ENCODE measurements around the gene PASK.
"Not testable (repeated sequence)": the region's sequence is repeated elsewhere in the genome, so short reads cannot be mapped to it uniquely, and the experiment has no call there.

The PASK gene

DNA sequence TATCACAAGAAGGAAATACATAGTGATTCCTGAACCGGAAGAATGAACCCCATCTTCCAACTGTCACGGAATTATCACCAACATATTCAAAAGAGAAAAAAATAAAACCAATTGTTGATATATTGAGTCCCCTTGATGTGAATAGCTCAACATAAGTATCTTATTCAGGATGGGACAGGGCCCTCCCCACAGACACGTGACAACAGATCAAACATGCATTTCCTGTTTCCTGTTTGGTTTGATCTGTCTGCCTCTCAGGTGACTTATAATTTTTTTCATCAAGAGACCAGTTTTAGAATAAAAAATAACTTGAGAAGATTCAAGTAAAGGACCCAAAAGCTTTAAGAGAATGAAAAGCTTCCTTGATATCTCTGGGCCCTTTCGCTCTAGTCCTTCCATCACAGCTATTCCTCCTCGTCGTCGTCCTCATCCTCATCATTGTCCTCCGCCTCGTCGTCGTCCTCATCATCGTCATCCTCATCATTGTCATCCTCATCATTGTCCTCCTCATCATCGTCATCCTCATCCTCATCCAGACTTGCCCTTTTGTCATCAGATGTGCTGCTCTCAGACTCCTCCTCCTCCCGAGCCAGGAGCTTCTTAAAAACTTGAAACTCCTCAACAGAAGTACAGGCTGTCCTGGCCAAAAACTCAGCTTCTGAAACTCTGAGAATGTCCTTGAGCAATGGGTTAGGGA is 53.5 kb downstream of the PASK start:
- H3K9me3 ChIP-seq (ENCODE audit: low read depth, low read length), result no peaks in the 10 kb centered on the region
- no peak for DNase-seq (ENCODE audit: low read depth, low spot score)
- H3K27ac ChIP-seq, result no peak overlapping the region
- H3K4me3 ChIP-seq, result no peak overlapping the region
- H3K9ac ChIP-seq (ENCODE audit: insufficient read length), result no peak overlapping the region
- TF ChIP-seq FOXP2 (optimal IDR thresholded peaks at IDR 0.05; ENCODE audit: control extremely low read depth, extremely low read length, insufficient read depth), result no peak
- no peak for TF ChIP-seq EZH2 (IDR thresholded peaks at IDR 0.05)
- TF ChIP-seq POLR2AphosphoS5 (IDR thresholded peaks at IDR 0.05; ENCODE audit: borderline replicate concordance, low read depth, low read length), result no peak
- peaks cover 52% of the 10 kb centered on the region for H3K36me3 ChIP-seq (ENCODE audit: insufficient read depth, low read length)

DNA sequence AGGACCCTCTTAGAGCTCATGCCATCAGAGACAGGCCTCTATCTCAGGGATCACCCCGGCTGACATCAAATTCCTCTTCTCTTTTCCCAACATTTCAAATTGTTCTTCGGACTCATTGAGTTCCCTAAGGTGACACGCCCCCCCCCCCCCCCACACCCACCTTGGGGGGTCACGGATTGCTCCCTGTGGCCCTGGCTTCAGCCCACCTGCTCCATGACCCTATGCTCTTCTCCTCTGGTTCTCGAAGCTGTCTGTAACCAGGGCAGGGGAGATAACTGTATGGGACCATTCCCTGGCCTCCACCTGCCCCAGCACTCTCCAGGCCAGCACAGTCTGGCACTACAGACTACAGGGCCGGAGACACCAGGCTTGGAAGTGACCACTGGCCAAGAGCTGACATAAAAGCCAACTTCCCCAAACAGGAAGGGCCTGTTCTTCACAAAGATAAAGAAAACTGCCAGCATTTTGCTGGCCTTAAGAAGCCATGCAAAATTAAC is 54.3 kb downstream of the PASK start:
- Histone ChIP-seq H3K4me3 (no peak overlapping the region), H3K27ac (no peak overlapping the region), H3K9me3 (ENCODE audit: low read depth, low read length) (no peaks in the 10 kb centered on the region), H3K9ac (ENCODE audit: insufficient read length) (no peak overlapping the region), H3K36me3 (ENCODE audit: insufficient read depth, low read length) (peaks cover 52% of the 10 kb centered on the region)
- TF ChIP-seq POLR2AphosphoS5 (IDR thresholded peaks at IDR 0.05; ENCODE audit: borderline replicate concordance, low read depth, low read length), result no peak
- no peak for TF ChIP-seq EZH2 (IDR thresholded peaks at IDR 0.05)
- no peak for TF ChIP-seq FOXP2 (optimal IDR thresholded peaks at IDR 0.05; ENCODE audit: control extremely low read depth, extremely low read length, insufficient read depth)
- DNase-seq (ENCODE audit: low read depth, low spot score), result no peak

DNA sequence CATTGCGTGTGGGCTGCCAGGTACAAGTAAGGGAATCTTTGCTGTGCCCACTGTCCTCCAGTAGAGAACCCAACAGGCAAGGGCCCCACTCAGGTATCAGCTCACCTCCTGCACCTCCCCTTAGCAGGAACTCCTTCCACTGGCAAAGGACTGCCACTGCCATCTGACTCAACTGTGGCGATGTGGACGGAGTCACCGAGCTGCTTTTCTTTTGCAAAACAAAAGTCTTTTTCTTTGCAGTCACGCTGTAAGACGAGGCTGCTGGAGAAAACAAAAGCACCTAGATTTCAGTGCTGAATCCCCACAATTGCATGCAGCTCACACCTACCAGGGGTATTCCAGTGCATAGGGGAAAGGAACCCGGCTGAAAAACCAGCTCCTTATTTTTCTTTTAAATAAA is 55.1 kb downstream of the PASK start:
- H3K36me3 ChIP-seq (ENCODE audit: insufficient read depth, low read length), result peaks cover 57% of the 10 kb centered on the region

DNA sequence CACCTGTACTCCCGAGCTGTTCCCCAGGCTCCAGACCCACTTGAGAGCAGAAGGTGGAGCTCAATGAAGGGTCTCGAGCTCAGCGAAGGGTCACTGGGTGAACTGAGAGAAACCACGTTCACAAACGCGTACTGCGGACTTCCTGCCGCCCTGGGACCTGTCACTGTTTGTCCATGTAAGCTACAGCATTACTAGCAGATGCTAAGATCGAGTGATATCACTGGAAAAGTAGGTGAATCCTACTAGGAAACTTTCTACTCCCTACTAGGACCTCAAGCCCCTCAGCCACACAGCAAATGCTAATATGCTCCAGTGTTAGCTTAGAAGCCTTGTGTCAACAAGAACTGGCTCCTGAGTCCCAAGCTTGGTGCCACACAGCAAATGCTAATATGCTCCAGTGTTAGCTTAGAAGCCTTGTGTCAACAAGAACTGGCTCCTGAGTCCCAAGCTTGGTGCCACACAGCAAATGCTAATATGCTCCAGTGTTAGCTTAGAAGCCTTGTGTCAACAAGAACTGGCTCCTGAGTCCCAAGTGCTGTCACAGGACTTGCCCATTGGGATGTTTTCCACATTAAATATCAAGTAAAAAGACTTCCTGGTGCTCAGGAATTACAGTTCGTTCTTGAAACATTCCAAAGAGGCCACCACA is 56.0 kb downstream of the PASK start:
- not testable (repeated sequence) for H3K4me3 ChIP-seq; H3K9ac ChIP-seq (ENCODE audit: insufficient read length); DNase-seq (ENCODE audit: low read depth, low spot score); H3K9me3 ChIP-seq (ENCODE audit: low read depth, low read length); H3K27ac ChIP-seq
- H3K36me3 ChIP-seq (ENCODE audit: insufficient read depth, low read length), result peaks cover 60% of the 10 kb centered on the region

More for the DNA sequence above, 55.1 kb downstream of the PASK start:
- no peak overlapping the region for H3K27ac ChIP-seq
- no peak overlapping the region for H3K9ac ChIP-seq (ENCODE audit: insufficient read length)
- TF ChIP-seq FOXP2 (optimal IDR thresholded peaks at IDR 0.05; ENCODE audit: control extremely low read depth, extremely low read length, insufficient read depth), result no peak
- no peak for TF ChIP-seq POLR2AphosphoS5 (IDR thresholded peaks at IDR 0.05; ENCODE audit: borderline replicate concordance, low read depth, low read length)
- TF ChIP-seq EZH2 (IDR thresholded peaks at IDR 0.05), result no peak
- no peak for DNase-seq (ENCODE audit: low read depth, low spot score)
- H3K9me3 ChIP-seq (ENCODE audit: low read depth, low read length), result no peaks in the 10 kb centered on the region
- H3K4me3 ChIP-seq, result no peak overlapping the region

DNA sequence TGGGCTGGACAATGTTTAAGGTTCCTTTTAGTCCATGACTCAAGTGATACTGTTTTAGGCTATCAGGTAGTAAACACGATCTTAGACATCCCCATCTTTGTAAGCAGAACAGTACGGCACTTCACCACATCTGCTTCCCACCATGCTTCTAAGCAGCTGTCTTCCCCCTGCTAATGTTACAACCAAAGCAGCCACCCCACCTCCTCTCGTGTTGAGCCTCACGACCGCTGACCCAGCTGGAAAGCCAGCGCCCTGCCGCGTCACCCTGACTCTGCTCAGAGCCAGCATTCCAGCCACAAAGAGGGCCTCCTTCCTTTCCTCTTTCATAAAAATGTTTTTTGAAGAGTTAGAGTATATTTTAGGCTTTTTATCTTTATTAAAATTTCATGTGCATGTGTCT is 56.6 kb downstream of the PASK start:
- Histone ChIP-seq H3K9me3 (ENCODE audit: low read depth, low read length) (no peaks in the 10 kb centered on the region), H3K9ac (ENCODE audit: insufficient read length) (no peak overlapping the region), H3K4me3 (no peak overlapping the region), H3K36me3 (ENCODE audit: insufficient read depth, low read length) (peaks cover 62% of the 10 kb centered on the region), H3K27ac (no peak overlapping the region)
- DNase-seq (ENCODE audit: low read depth, low spot score), result no peak
- TF ChIP-seq POLR2AphosphoS5 (IDR thresholded peaks at IDR 0.05; ENCODE audit: borderline replicate concordance, low read depth, low read length) (no peak), EZH2 (IDR thresholded peaks at IDR 0.05) (no peak), FOXP2 (optimal IDR thresholded peaks at IDR 0.05; ENCODE audit: control extremely low read depth, extremely low read length, insufficient read depth) (no peak)

DNA sequence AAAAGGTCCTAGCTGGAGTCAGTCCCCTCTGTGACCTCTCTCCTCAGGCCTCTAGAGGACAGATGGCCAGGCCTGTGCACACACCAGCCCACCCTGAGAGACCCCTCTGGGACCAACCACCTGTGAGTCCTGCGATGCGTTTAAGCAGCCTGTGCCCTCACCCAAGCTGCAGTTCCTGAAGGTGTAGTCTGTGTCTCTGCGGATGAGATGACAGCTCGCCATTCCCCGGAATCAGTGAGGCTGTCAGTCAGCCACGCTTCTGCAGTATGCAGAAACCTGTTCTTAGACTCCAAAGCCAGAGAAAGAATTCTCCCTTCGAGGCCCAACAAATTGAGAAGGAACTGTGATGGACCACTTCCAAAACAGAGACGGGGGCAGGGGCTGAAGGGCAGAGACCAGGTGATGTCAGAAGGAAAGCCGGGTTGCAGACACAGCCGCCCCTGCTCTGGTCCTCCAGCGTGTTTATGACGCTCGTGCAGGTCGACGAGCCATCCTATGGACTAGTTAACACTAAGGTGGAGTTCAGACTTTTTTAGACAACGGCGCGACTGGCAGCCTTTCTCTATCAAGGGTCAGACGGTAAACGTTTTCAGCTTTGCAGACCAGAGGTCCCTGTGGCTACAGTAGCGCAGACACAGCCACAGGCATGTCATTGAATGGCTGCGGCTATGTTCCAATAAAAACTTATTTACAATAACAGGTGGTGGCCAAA is 57.4 kb downstream of the PASK start:
- H3K27ac ChIP-seq, result no peak overlapping the region
- no peaks in the 10 kb centered on the region for H3K9me3 ChIP-seq (ENCODE audit: low read depth, low read length)
- DNase-seq (ENCODE audit: low read depth, low spot score), result no peak
- no peak for TF ChIP-seq FOXP2 (optimal IDR thresholded peaks at IDR 0.05; ENCODE audit: control extremely low read depth, extremely low read length, insufficient read depth)
- no peak for TF ChIP-seq POLR2AphosphoS5 (IDR thresholded peaks at IDR 0.05; ENCODE audit: borderline replicate concordance, low read depth, low read length)
- TF ChIP-seq EZH2 (IDR thresholded peaks at IDR 0.05), result no peak
- H3K4me3 ChIP-seq, result no peak overlapping the region
- no peak overlapping the region for H3K9ac ChIP-seq (ENCODE audit: insufficient read length)
- peaks cover 61% of the 10 kb centered on the region for H3K36me3 ChIP-seq (ENCODE audit: insufficient read depth, low read length)

DNA sequence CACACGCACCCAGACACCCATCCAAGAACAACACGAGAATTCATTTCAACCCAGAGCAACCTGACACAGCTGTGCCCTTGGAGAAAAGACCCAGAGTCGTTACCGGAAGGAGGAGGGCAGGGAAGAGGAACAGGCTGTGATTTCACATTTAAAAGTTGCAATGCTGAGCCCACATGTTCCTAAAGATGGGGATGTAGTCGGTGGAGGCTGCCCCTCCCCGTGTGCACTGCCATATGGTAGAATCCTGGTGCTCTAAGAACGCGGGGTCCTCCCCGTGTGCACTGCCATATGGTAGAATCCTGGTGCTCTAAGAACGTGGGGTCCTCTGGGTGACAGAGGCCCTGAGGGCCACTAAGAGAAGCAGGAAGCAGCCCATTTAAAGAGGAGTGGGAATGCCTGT is 58.1 kb downstream of the PASK start:
- TF ChIP-seq EZH2 (IDR thresholded peaks at IDR 0.05), result no peak
- no peak for TF ChIP-seq FOXP2 (optimal IDR thresholded peaks at IDR 0.05; ENCODE audit: control extremely low read depth, extremely low read length, insufficient read depth)
- TF ChIP-seq POLR2AphosphoS5 (IDR thresholded peaks at IDR 0.05; ENCODE audit: borderline replicate concordance, low read depth, low read length), result no peak
- H3K36me3 ChIP-seq (ENCODE audit: insufficient read depth, low read length), result peaks cover 61% of the 10 kb centered on the region

More for the DNA sequence above, 58.1 kb downstream of the PASK start:
- no peaks in the 10 kb centered on the region for H3K9me3 ChIP-seq (ENCODE audit: low read depth, low read length)
- H3K27ac ChIP-seq, result no peak overlapping the region
- no peak for DNase-seq (ENCODE audit: low read depth, low spot score)
- H3K9ac ChIP-seq (ENCODE audit: insufficient read length), result no peak overlapping the region
- no peak overlapping the region for H3K4me3 ChIP-seq
